HEK293 (cell line): ENCODE results near the gene KIF25.

Source experiments
- CTCF ChIA-PET: fragments of 350-600 bp; formaldehyde crosslinking; extraction: SDS; loops from one replicate; lab custom pipeline; 2021; ENCODE audit warnings: antibody characterized with exemption; lab: Yijun Ruan, JAX
- POLR2A ChIA-PET: fragments of 300-600 bp; formaldehyde crosslinking; extraction: SDS; loops from one replicate; lab custom pipeline; 2020; ENCODE audit warnings: antibody characterized with exemption, inconsistent platforms; lab: Yijun Ruan, JAX
- H3K27ac ChIP-seq: fragments of 200-500 bp; sonication (Bioruptor generic); 2 replicates; pipeline ENCODE4 v1.5.1; 2014; ENCODE audit warnings: low read depth, low read length, control low read depth, inconsistent platforms; ENCODE audit errors: extremely low read depth
- H3K36me3 ChIP-seq, 2 experiments: fragments of 200-500 bp in 1 of 2; sonication (Bioruptor generic) in 1 of 2; 1 replicate in 1 of 2; 2 replicates in 1 of 2; pipeline ENCODE4 v1.5.1; 2014 to 2017; ENCODE audit warnings: inconsistent platforms in 2 of 2, low read length in 2 of 2; ENCODE audit not compliant: control insufficient read depth in 2 of 2, insufficient read depth in 1 of 2
- H3K4me1 ChIP-seq: fragments of 200-500 bp; sonication (Bioruptor generic); 2 replicates; pipeline ENCODE4 v1.5.1; 2014; ENCODE audit warnings: mild to moderate bottlenecking, low read length, inconsistent platforms; ENCODE audit not compliant: control insufficient read depth, insufficient read depth
- H3K4me3 ChIP-seq: 2 replicates; pipeline ENCODE4 v1.5.1; 2011; ENCODE audit warnings: low read depth, mild to moderate bottlenecking, control low read depth, low read length, moderate library complexity
- H3K9me3 ChIP-seq: fragments of 200-500 bp; sonication (Bioruptor generic); 2 replicates; pipeline ENCODE4 v1.5.1; 2014; ENCODE audit warnings: low read depth, low read length, inconsistent platforms; ENCODE audit not compliant: control insufficient read depth, insufficient read depth
- AEBP2 ChIP-seq: fragments of 450-650 bp; formaldehyde crosslinking; IDR thresholded peaks from 2 replicates; pipeline ENCODE4 v1.5.1; 2016; ENCODE audit warnings: missing biosample characterization, missing genetic modification characterization, borderline replicate concordance
- EGR2 ChIP-seq: fragments of 450-650 bp; formaldehyde crosslinking; IDR thresholded peaks from 2 replicates; pipeline ENCODE4 v1.5.1; 2016; ENCODE audit warnings: low read depth, missing biosample characterization, missing genetic modification characterization
- IKZF3 ChIP-seq: fragments of 450-650 bp; IDR thresholded peaks from 2 replicates; pipeline ENCODE4 v1.5.0; 2018; ENCODE audit warnings: missing biosample characterization, mild to moderate bottlenecking, missing genetic modification characterization, moderate library complexity
- PRDM1 ChIP-seq: fragments of 450-650 bp; formaldehyde crosslinking; IDR thresholded peaks from 2 replicates; pipeline ENCODE4; 2016; ENCODE audit warnings: missing biosample characterization, missing genetic modification characterization
- REST ChIP-seq: fragments of 450-650 bp; formaldehyde crosslinking; IDR thresholded peaks from 2 replicates; pipeline ENCODE4 v1.5.1; 2016; ENCODE audit warnings: missing biosample characterization, missing genetic modification characterization
- ZBTB11 ChIP-seq: fragments of 450-650 bp; formaldehyde crosslinking; conservative IDR thresholded peaks from 2 replicates; pipeline ENCODE4 v1.5.1; 2016; ENCODE audit warnings: low read depth, missing biosample characterization, missing genetic modification characterization
- ZBTB49 ChIP-seq: fragments of 450-650 bp; formaldehyde crosslinking; IDR thresholded peaks from 2 replicates; pipeline ENCODE4 v1.5.1; 2016; ENCODE audit warnings: missing biosample characterization, missing genetic modification characterization, low read depth
- ZNF146 ChIP-seq: fragments of 450-650 bp; formaldehyde crosslinking; IDR thresholded peaks from 2 replicates; pipeline ENCODE4 v1.5.1; 2016; ENCODE audit warnings: missing biosample characterization, missing genetic modification characterization
- ZNF350 ChIP-seq: fragments of 450-650 bp; formaldehyde crosslinking; IDR thresholded peaks from 2 replicates; pipeline ENCODE4 v1.5.0; 2017; ENCODE audit warnings: missing biosample characterization, mild to moderate bottlenecking, missing genetic modification characterization
- ZNF510 ChIP-seq: fragments of 450-650 bp; formaldehyde crosslinking; IDR thresholded peaks from 2 replicates; pipeline ENCODE4 v1.5.1; 2018; ENCODE audit warnings: mild to moderate bottlenecking, missing genetic modification characterization, missing biosample characterization; ENCODE audit not compliant: insufficient replicate concordance
- ZNF768 ChIP-seq: fragments of 450-650 bp; formaldehyde crosslinking; IDR thresholded peaks from 2 replicates; pipeline ENCODE4 v1.5.1; 2018; ENCODE audit warnings: missing biosample characterization, mild to moderate bottlenecking, missing genetic modification characterization

The KIF25 gene

GRCh38 chr6:167995302-167995701, 2.2 kb upstream of the KIF25 start:
- Histone ChIP-seq H3K4me1 (no peaks in the 10 kb centered on the region), H3K4me3 (no peak overlapping the region), H3K36me3 (no peaks in the 10 kb centered on the region), H3K9me3 (no peaks in the 10 kb centered on the region), H3K27ac (no peak overlapping the region)
- CTCF ChIA-PET: no interaction called here
- POLR2A ChIA-PET: interaction anchor here (1.1 kb wide), 1 partner anchor 15 kb away, joined by 3 read pairs; no protein-coding TSS in a partner anchor
- no peak for TF ChIP-seq ZNF146 (tag by site-specific recombination)
- TF ChIP-seq ZBTB49 (tag by site-specific recombination): no peak
- no peak for TF ChIP-seq EGR2
- TF ChIP-seq ZNF768 (tag by site-specific recombination): no peak
- no peak for TF ChIP-seq IKZF3
- TF ChIP-seq ZNF350 (tag by site-specific recombination): no peak
- TF ChIP-seq AEBP2 (tag by site-specific recombination): no peak

GRCh38 chr6:167995731-167996151, 1.7 kb upstream of the KIF25 start:
- no peaks in the 10 kb centered on the region for H3K36me3 ChIP-seq
- no peak overlapping the region for H3K27ac ChIP-seq
- H3K4me3 ChIP-seq: no peak overlapping the region
- ChIA-PET POLR2A (interaction anchor here (1.1 kb wide), 1 partner anchor 16 kb away, joined by 3 read pairs; no protein-coding TSS in a partner anchor), CTCF (interaction anchor here (0.5 kb wide), 1 partner anchor 25 kb away, joined by 5 read pairs; no protein-coding TSS in a partner anchor)
- TF ChIP-seq REST (tag by site-specific recombination): no peak
- no peak for TF ChIP-seq ZBTB11 (tag by site-specific recombination)
- TF ChIP-seq PRDM1 (tag by site-specific recombination): no peak
- TF ChIP-seq ZNF510 (tag by site-specific recombination): no peak
- no peaks in the 10 kb centered on the region for H3K4me1 ChIP-seq
- H3K9me3 ChIP-seq: no peaks in the 10 kb centered on the region
